ENCODE data around the gene RPRD2.

DNA sequence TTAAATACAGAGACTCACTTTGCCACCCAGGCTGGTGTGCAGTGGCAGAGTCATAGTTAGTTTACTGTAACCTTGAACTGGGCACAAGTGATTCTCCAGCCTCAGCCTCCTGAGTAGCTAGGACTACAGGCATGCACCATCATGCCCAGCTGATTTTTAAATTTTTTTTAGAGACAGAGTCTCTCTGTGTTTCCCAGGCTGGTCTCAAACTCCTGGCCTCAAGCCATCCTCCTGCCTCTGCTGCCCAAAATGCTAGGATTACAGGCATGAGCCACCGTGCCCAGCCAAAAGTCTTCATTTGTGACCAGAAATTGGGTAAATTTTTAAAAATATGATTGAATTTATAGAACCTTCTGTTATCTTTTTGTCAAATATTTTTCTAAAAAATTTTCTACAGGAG lies 105.3 kb downstream of the RPRD2 start:
- no peak for TF ChIP-seq POLR2AphosphoS5 (IDR thresholded peaks at IDR 0.05)
- TF ChIP-seq, protein P1, sequence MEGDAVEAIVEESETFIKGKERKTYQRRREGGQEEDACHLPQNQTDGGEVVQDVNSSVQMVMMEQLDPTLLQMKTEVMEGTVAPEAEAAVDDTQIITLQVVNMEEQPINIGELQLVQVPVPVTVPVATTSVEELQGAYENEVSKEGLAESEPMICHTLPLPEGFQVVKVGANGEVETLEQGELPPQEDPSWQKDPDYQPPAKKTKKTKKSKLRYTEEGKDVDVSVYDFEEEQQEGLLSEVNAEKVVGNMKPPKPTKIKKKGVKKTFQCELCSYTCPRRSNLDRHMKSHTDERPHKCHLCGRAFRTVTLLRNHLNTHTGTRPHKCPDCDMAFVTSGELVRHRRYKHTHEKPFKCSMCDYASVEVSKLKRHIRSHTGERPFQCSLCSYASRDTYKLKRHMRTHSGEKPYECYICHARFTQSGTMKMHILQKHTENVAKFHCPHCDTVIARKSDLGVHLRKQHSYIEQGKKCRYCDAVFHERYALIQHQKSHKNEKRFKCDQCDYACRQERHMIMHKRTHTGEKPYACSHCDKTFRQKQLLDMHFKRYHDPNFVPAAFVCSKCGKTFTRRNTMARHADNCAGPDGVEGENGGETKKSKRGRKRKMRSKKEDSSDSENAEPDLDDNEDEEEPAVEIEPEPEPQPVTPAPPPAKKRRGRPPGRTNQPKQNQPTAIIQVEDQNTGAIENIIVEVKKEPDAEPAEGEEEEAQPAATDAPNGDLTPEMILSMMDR (IDR thresholded peaks at IDR 0.05; ENCODE audit: poor library complexity, severe bottlenecking), result no peak
- TF ChIP-seq TAF1 (IDR thresholded peaks at IDR 0.05; ENCODE audit: low read depth), result no peak
- no peak for TF ChIP-seq EP300 (conservative IDR thresholded peaks at IDR 0.05; ENCODE audit: poor library complexity, severe bottlenecking)
- TF ChIP-seq REST (IDR thresholded peaks at IDR 0.05; ENCODE audit: borderline replicate concordance), result no peak
- no peak for TF ChIP-seq RAD21 (conservative IDR thresholded peaks at IDR 0.05)
- TF ChIP-seq MXI1 (conservative IDR thresholded peaks at IDR 0.05; ENCODE audit: poor library complexity, severe bottlenecking), result no peak
- TF ChIP-seq EZH2 (IDR thresholded peaks at IDR 0.05; ENCODE audit: borderline replicate concordance, insufficient read depth, low read length, poor library complexity, severe bottlenecking), result no peak
- no peak for TF ChIP-seq SMC3 (conservative IDR thresholded peaks at IDR 0.05; ENCODE audit: poor library complexity)
